GM19468 (cell line): ENCODE results near the gene MTMR8.
"Not testable (repeated sequence)": the region's sequence is repeated elsewhere in the genome, so short reads cannot be mapped to it uniquely, and the experiment has no call there.

Experiments
- ATAC-seq: cut with Tn5 transposase; IDR thresholded peaks from one replicate; pipeline ENCODE4 v1.9.1; 2021; ENCODE audit warnings: mild to moderate bottlenecking, moderate library complexity, moderate number of reproducible peaks; ENCODE audit not compliant: unreplicated experiment; ENCODE audit errors: extremely low read depth

The MTMR8 gene

GRCh38 chrX:64394874-64395567 is at the start of gene MTMR8:
TSS of gene MTMR8 (minus strand) at chrX:64395452. CDS start at chrX:64395363, 89 bp downstream.
- peak; percentile 84 for ATAC-seq

- no peak for ATAC-seq
Measured at GRCh38 chrX:64439551-64439950, 44.3 kb upstream of the MTMR8 start.

- ATAC-seq: no peak
Measured at GRCh38 chrX:64437665-64438064, 42.4 kb upstream of the MTMR8 start.

- ATAC-seq: no peak
Measured at GRCh38 chrX:64437218-64437617, 42.0 kb upstream of the MTMR8 start.

- no peak for ATAC-seq
Measured at GRCh38 chrX:64428371-64428770, 33.1 kb upstream of the MTMR8 start.

- ATAC-seq: no peak
Measured at GRCh38 chrX:64427787-64428186, 32.5 kb upstream of the MTMR8 start.

GRCh38 chrX:64427281-64427680 is 32.0 kb upstream of the MTMR8 start:
- no peak for ATAC-seq

GRCh38 chrX:64409730-64410129 is 14.5 kb upstream of the MTMR8 start:
- not testable (repeated sequence) for ATAC-seq

GRCh38 chrX:64398088-64398487 is 2.8 kb upstream of the MTMR8 start:
- ATAC-seq: no peak

GRCh38 chrX:64395568-64395929 is 297 bp upstream of the MTMR8 start:
- ATAC-seq: no peak

- ATAC-seq: no peak
Measured at GRCh38 chrX:64394059-64394873, 986 bp downstream of the MTMR8 start.

- no peak for ATAC-seq
Measured at GRCh38 chrX:64389489-64389888, 5.8 kb downstream of the MTMR8 start.

GRCh38 chrX:64380789-64381188 is 14.5 kb downstream of the MTMR8 start:
- not testable (repeated sequence) for ATAC-seq

- no peak for ATAC-seq
Measured at GRCh38 chrX:64379924-64380323, 15.3 kb downstream of the MTMR8 start.

- no peak for ATAC-seq
Measured at GRCh38 chrX:64377753-64378152, 17.5 kb downstream of the MTMR8 start.

- no peak for ATAC-seq
Measured at GRCh38 chrX:64352081-64352480, 43.2 kb downstream of the MTMR8 start.

- ATAC-seq: no peak
Measured at GRCh38 chrX:64350521-64350920, 44.7 kb downstream of the MTMR8 start.

GRCh38 chrX:64350047-64350446 is 45.2 kb downstream of the MTMR8 start:
- no peak for ATAC-seq

GRCh38 chrX:64342811-64343210 is 52.4 kb downstream of the MTMR8 start:
- no peak for ATAC-seq

- no peak for ATAC-seq
Measured at GRCh38 chrX:64338296-64338695, 57.0 kb downstream of the MTMR8 start.

GRCh38 chrX:64334467-64334866 is 60.8 kb downstream of the MTMR8 start:
- no peak for ATAC-seq

- ATAC-seq: no peak
Measured at GRCh38 chrX:64330284-64330683, 65.0 kb downstream of the MTMR8 start.
